G401 (cell line): Measurements from ENCODE around the gene HTR7. TPM values are rescaled to one million over a fixed set of nuclear protein-coding genes. Genes with fewer than 3 reads are reported as not detected.
"Not testable (repeated sequence)": the region's sequence is repeated elsewhere in the genome, so short reads cannot be mapped to it uniquely, and the experiment has no call there.

Source experiments
- DNase-seq: peaks from one replicate; pipeline ENCODE4 v3.0.0-alpha.2; 2015; ENCODE audit warnings: low spot score
- in situ Hi-C: cut with HindIII; loops from 2 replicates; pipeline ENCODE4 v1.10.0; 2016; ENCODE audit warnings: low sequenced_read_pairs, mixed read lengths
- total RNA-seq: library from RNA; depleted of rRNA; stranded (reverse); fragments of >200 nt; shearing (Covaris generic); gene quantifications from 2 replicates; pipeline ENCODE4 v1.2.3, GENCODE V29; 2014

Gene HTR7
- total RNA-seq, 1 experiment from 2014 or later = not detected

GRCh38 chr10:90860790-90861189, 3.0 kb upstream of the HTR7 start:
- no peak for DNase-seq
- in situ Hi-C loops = no loop called here

GRCh38 chr10:90859321-90859751, 1.5 kb upstream of the HTR7 start:
- in situ Hi-C loops = no loop called here

GRCh38 chr10:90858461-90858968, 676 bp upstream of the HTR7 start:
- DNase-seq = no peak
- in situ Hi-C loops = no loop called here

More at GRCh38 chr10:90859321-90859751, 1.5 kb upstream of the HTR7 start:
- DNase-seq = no peak

GRCh38 chr10:90856964-90857634, 740 bp downstream of the HTR7 start:
- DNase-seq = no peak
- in situ Hi-C loops = no loop called here

- in situ Hi-C loops = no loop called here
- no peak for DNase-seq
These were observed 1.6 kb downstream of the HTR7 start for GRCh38 chr10:90856261-90856660.

- in situ Hi-C loops = no loop called here
- DNase-seq = no peak
These were observed 2.7 kb downstream of the HTR7 start for GRCh38 chr10:90855126-90855525.

GRCh38 chr10:90849956-90850749, 7.7 kb downstream of the HTR7 start:
- DNase-seq = no peak
- in situ Hi-C loops = no loop called here

GRCh38 chr10:90847436-90847835, 10.4 kb downstream of the HTR7 start:
- in situ Hi-C loops = no loop called here
- DNase-seq = no peak

- in situ Hi-C loops = no loop called here
- no peak for DNase-seq
These were observed 11.1 kb downstream of the HTR7 start for GRCh38 chr10:90846746-90847145.

- in situ Hi-C loops = no loop called here
These were observed 12.1 kb downstream of the HTR7 start for GRCh38 chr10:90845726-90846125.

GRCh38 chr10:90842725-90843124, 15.1 kb downstream of the HTR7 start:
- DNase-seq = no peak
- in situ Hi-C loops = no loop called here

More at GRCh38 chr10:90845726-90846125, 12.1 kb downstream of the HTR7 start:
- DNase-seq = no peak

- in situ Hi-C loops = no loop called here
- DNase-seq = no peak
These were observed 20.4 kb downstream of the HTR7 start for GRCh38 chr10:90837486-90837885.

GRCh38 chr10:90834326-90834725, 23.5 kb downstream of the HTR7 start:
- in situ Hi-C loops = no loop called here
- no peak for DNase-seq

- in situ Hi-C loops = no loop called here
- DNase-seq = no peak
These were observed 25.7 kb downstream of the HTR7 start for GRCh38 chr10:90832111-90832510.

- in situ Hi-C loops = no loop called here
- no peak for DNase-seq
These were observed 35.3 kb downstream of the HTR7 start for GRCh38 chr10:90822508-90822907.

GRCh38 chr10:90821864-90822263, 36.0 kb downstream of the HTR7 start:
- in situ Hi-C loops, DNase-seq: not testable (repeated sequence)

GRCh38 chr10:90819911-90820310, 37.9 kb downstream of the HTR7 start:
- no peak for DNase-seq

GRCh38 chr10:90818736-90819135, 39.1 kb downstream of the HTR7 start:
- no peak for DNase-seq
- in situ Hi-C loops = no loop called here

More at GRCh38 chr10:90819911-90820310, 37.9 kb downstream of the HTR7 start:
- in situ Hi-C loops = no loop called here

GRCh38 chr10:90817128-90817889, 40.5 kb downstream of the HTR7 start:
- no peak for DNase-seq
- in situ Hi-C loops = no loop called here

GRCh38 chr10:90816466-90816865, 41.4 kb downstream of the HTR7 start:
- in situ Hi-C loops = no loop called here

More at GRCh38 chr10:90816466-90816865, 41.4 kb downstream of the HTR7 start:
- DNase-seq = no peak
